HEK293T (cell line): Measurements from ENCODE around the gene CUX1.

ENCODE experiments used
- ARNT ChIP-seq: fragments of 450-650 bp; IDR thresholded peaks from 2 replicates; pipeline ENCODE4 v1.6.1; 2017; ENCODE audit warnings: mild to moderate bottlenecking
- BHLHE40 ChIP-seq: fragments of 450-650 bp; IDR thresholded peaks from 2 replicates; pipeline ENCODE4 v1.6.1; 2016; ENCODE audit warnings: mild to moderate bottlenecking, moderate library complexity, borderline replicate concordance
- CTBP1 ChIP-seq: fragments of 450-650 bp; IDR thresholded peaks from 2 replicates; pipeline ENCODE4 v1.6.1; 2016; ENCODE audit warnings: borderline replicate concordance
- ELF4 ChIP-seq: fragments of 450-650 bp; IDR thresholded peaks from 2 replicates; pipeline ENCODE4 v1.6.1; 2017; ENCODE audit warnings: antibody characterized with exemption
- FOXA1 ChIP-seq: fragments of 450-650 bp; IDR thresholded peaks from 2 replicates; pipeline ENCODE4 v1.6.1; 2016; ENCODE audit warnings: mild to moderate bottlenecking
- FOXK2 ChIP-seq: fragments of 450-650 bp; IDR thresholded peaks from 2 replicates; pipeline ENCODE4 v1.6.1; 2016; ENCODE audit warnings: mild to moderate bottlenecking
- HDGF ChIP-seq: fragments of 450-650 bp; IDR thresholded peaks from 2 replicates; pipeline ENCODE4 v1.6.1; 2017; ENCODE audit warnings: antibody characterized with exemption, borderline replicate concordance
- LEF1 ChIP-seq: fragments of 450-650 bp; IDR thresholded peaks from 2 replicates; pipeline ENCODE4 v1.6.1; 2017; ENCODE audit warnings: mild to moderate bottlenecking, borderline replicate concordance
- NFRKB ChIP-seq: fragments of 450-650 bp; IDR thresholded peaks from 2 replicates; pipeline ENCODE4 v1.6.1; 2016; ENCODE audit warnings: mild to moderate bottlenecking, moderate library complexity
- SP1 ChIP-seq: fragments of 450-650 bp; IDR thresholded peaks from 2 replicates; pipeline ENCODE4 v1.6.1; 2017
- SUZ12 ChIP-seq: fragments of 450-650 bp; IDR thresholded peaks from 2 replicates; pipeline ENCODE4 v1.6.1; 2016; ENCODE audit warnings: mild to moderate bottlenecking
- TARDBP ChIP-seq: fragments of 450-650 bp; IDR thresholded peaks from 2 replicates; pipeline ENCODE4 v1.6.1; 2016
- ZNF384 ChIP-seq: fragments of 450-650 bp; IDR thresholded peaks from 2 replicates; pipeline ENCODE4 v1.6.1; 2016
- TF ChIP-seq, protein P1 (sequence below): fragments of 450-650 bp; IDR thresholded peaks from 2 replicates; pipeline ENCODE4 v1.6.1; 2016

DNA sequence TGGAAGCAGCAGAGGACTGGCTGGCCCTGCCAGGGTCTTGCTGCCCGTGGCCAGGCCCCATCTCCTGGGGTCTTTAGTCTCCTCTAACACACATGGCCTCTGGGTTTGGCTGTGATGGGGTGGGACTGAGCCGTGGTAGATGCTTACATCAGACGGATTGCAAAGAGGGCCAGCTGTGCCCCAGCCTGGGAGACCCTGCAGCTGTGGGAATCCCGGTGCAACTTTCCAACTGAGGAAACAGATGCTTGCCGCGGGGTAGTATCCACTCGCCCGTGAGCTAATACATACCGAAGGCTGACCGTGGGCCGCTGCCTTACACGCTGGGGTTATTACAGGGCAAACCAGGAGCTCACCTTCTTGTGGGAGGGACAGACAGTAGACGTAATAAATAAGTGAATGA, 445.1 kb downstream of the CUX1 start:
- TF ChIP-seq ARNT = no peak
- TF ChIP-seq SP1 = no peak
- no peak for TF ChIP-seq FOXA1
- no peak for TF ChIP-seq LEF1
- TF ChIP-seq NFRKB = no peak
- TF ChIP-seq SUZ12 = no peak
- no peak for TF ChIP-seq TARDBP
- TF ChIP-seq BHLHE40 = no peak
- TF ChIP-seq FOXK2 = no peak
- no peak for TF ChIP-seq ELF4
- TF ChIP-seq, protein P1, sequence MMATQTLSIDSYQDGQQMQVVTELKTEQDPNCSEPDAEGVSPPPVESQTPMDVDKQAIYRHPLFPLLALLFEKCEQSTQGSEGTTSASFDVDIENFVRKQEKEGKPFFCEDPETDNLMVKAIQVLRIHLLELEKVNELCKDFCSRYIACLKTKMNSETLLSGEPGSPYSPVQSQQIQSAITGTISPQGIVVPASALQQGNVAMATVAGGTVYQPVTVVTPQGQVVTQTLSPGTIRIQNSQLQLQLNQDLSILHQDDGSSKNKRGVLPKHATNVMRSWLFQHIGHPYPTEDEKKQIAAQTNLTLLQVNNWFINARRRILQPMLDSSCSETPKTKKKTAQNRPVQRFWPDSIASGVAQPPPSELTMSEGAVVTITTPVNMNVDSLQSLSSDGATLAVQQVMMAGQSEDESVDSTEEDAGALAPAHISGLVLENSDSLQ = no peak
- TF ChIP-seq HDGF = no peak
- no peak for TF ChIP-seq CTBP1
- no peak for TF ChIP-seq ZNF384
